Measurements from ENCODE around the gene SLC6A13.

The SLC6A13 gene

DNA sequence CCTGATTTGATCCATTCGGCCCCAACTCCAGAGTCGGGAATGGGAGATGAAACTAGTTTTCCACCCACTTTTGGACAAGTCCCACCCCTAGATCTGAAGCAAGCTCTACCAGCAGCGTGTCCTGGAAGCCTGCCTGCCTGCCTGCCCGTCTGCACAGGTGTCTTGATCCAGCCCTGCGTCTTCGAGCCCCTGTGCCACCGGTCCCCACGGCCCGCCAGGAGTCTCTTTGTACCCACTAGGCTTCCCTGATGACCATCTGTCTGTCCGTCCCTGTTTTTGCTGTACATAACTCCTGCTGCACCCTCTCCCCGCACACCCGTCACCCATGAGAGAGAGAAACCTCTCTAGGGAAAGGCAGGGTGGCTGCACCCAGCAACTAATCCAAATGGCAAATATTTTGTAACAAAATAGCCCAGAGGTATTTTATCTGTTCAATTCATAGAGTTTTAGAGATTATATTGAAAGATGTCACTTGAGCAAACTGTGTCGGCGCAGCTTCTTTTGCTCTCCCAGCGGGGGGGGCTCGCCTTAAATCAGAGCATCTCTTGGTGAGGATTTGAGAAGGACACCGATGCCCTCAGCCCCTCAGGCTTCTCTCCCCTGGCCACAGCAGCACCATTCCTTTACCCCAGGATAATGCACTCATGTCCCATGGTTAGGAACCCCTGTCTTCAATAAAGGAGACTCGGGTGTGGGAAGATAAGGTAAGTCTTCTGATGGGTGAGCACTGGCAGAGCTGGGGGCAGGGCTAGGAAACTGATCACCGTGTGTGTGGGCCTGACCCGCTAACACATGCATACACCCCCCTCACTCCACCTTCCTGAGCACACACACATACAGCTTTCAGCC, 84.4 kb downstream of the SLC6A13 start:
- no peak for DNase-seq (ENCODE audit: low spot score)

DNA sequence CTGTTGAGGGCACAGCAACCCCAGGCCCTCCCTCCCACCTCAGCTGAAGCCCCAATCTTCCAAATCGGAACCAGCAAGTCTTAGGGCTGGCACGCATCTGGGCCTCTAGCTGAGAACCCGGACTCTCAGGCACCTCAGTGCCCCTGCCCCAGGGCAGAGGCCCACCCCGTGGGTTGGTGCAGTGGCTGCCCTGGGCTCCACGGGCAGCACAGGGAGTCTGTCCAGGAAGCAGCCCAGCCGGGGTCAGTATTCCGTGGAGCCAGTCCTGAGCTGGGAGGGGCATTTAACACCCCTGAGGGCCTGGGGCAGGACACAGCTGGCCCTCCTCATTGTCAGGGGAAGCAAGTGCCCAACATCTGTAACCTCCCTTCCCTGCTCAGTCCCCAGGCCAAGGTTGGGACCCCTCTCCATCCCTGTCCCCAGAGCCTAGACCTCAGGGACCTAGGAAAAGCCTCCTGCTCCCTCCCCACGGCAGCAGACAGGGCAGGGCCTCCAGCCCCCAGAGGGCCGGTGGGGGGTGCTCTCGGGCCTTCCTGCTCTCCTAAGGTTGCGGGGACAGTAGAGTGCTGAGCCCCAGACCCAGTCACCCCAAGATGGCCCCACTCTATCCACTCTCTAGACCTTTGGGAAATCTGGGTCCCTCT, 85.2 kb downstream of the SLC6A13 start:
- DNase-seq (ENCODE audit: low spot score), result no peak

DNA sequence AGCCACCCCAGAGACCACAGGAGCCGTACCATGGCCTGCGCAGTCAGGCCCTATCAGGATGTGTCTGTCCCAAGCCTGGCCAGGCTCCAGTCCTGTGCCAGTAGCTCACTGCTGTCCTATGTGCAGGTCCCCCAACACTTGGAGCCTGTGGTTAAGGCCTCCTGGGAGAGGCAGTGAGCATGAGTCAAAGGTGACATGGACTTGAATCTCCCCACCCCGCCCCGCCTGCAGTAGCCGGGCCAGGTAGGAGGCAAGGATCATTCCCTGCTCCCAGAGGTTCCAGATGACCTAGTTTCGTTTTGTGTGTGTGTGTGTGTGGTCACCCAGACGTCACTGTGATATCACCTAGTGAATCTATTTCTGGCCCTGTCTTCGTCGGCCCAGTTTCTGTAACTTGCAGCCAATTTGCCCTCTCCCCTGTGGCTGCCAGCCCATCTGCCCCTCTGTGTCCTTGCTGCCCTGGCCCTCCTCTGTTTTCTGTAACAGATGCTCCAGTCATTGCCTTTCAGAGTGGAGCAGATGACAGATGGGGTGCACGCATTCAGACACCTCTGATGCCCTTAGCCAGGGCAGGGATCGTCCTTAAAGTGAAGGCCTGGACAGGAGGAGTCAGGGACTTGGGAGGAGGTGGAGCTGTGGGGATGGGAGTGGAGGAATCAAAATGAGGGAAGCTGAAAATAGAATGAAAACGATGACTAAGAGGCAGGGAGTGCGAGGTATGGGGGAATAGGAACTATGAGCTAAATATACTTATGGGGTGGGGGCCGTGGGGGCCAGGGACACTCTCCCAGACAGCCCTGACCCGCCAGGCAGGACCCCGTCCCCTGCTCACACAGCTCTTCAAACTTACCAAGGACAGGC, 86.1 kb downstream of the SLC6A13 start:
- no peak for DNase-seq (ENCODE audit: low spot score)

DNA sequence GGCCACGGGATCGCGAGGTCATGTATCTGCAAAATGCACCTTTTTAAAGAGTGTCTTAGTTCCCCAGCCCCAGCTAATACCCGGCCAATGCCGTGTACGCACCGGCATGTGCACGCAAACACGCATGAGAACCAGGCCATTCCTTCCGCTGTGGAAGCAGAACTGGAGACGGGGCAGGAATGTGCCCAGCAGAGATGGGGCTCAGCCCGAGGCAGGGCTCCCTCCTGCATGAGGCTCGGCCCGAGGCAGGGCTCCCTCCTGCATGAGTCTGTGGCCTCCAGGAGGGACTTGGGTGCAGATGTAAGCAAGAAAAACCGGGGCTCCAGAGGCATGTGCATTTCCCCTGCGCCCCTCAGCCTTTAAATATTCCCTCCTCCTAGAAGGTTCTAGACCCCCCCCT, 86.9 kb downstream of the SLC6A13 start:
- no peak for DNase-seq (ENCODE audit: low spot score)

DNA sequence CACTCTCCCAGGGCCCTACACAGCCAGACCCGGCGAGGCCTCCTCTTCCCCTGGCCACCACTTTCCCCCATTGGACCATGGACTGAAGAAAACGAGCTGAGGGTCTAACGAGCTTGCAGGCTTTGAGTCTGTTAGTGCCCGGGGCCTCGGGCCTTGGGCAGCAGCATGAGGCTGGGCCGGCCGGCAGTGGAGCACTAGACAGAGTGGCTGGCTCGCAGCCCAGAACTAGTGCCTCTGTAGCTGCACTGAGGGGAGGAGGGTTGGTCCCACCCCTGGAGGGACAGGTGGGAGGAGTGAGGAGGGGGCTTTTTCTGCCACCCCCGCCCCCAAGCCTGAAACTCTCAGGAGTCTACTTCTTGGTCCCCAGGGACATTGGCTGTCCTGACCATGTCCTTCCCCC, 87.4 kb downstream of the SLC6A13 start:
- no peak for DNase-seq (ENCODE audit: low spot score)

DNA sequence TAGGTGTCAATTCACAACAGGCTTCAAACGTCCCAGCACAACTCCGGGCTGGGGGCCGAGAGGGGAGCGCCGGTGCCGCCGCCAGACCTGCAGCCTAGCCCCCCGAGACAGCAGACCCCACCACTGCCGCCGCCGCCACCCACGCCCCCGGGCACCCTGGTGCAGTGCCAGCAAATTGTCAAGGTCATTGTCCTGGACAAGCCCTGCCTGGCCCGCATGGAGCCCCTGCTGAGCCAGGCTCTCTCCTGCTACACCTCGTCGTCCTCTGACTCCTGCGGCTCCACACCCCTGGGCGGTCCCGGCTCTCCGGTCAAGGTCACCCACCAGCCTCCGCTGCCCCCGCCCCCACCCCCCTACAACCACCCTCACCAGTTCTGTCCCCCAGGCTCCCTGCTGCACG, 88.0 kb downstream of the SLC6A13 start:
- no peak for DNase-seq (ENCODE audit: low spot score)

DNA sequence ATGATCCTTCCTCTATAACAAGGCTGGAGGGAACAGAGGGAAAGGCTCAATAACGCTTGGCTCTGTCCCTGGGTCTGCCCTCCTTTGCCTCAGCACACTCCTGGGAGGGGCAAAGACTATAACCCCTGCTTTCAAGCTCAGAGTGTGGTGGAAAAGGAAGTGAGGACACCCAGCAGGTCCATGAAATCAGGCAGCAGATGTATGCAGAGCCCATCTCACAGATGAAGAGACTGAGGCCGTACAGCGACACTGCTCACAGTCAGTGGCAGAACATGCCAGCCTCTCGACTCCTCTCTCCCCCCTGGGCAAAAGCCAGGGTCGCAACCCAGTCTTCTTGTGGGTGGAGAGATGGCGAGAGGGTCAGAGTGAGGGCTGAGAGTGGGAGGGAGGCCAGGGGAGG, 88.5 kb downstream of the SLC6A13 start:
- no peak for DNase-seq (ENCODE audit: low spot score)

DNA sequence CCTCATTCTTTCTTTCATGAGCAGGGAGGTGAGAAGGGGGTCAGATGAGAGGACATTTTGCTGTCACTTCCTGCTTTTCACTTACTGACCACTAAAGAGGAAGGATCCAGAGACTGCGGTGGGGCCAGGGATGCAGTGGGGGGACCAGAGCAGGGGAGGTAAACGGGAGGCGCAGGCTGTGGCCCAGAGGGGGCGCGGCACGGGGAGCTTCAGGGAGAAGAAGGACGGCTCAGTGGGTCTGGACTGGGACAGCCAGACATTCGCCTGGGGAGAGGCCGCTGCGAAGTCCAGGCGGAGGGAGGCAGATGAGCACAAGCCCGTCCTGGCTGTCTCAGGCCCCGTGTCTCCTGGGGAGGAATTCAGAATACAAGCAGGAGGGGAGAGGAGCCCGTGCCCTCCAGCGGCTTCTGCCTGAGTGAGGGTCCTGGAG, 89.9 kb downstream of the SLC6A13 start:
- DNase-seq (ENCODE audit: low spot score), result no peak

DNA sequence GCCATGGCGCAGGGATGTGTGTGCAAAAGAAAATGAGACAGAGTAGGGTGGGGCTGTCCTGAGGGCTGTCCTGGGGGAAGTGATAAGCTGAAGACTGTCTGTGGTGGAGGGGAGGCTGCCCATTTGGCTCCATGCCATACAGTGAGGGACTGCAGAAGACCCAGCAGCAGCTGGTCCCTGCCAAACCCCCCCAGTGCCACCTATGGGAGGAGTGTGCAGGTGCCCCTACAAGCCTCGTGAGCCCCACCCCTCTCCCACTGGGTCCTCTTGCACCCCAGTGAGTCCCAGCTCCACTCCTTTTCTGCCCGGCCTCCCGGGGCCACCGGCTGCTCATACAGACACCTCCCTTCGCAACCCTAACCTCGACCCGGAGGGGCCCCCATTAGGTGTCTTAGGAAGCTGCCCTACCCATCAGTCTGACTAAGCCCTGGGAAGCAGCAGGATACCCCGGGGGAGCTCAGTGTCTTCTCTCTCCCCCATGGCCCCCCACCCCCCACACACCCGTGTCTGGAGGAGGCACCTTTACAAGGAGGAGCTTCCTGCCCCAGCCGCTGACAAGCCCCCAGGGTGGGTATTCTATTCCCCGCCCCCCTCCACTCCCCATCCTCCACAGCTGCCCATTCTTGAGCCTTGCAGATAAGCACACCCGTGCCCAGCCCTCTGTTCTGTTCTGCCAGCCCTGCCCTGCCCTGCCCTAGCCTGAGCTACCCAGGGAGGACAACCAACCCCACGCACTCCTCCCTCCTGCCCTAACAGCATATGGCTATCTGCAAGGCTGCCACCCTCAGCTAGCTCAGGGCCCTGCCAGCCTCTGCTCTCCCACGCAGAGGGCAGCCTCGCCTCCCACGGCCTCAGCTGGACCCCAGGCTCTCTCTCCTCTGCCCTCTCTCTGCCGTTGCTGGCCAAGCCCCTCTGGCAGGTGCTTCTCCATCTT, 90.6 kb downstream of the SLC6A13 start:
- no peak for DNase-seq (ENCODE audit: low spot score)

DNA sequence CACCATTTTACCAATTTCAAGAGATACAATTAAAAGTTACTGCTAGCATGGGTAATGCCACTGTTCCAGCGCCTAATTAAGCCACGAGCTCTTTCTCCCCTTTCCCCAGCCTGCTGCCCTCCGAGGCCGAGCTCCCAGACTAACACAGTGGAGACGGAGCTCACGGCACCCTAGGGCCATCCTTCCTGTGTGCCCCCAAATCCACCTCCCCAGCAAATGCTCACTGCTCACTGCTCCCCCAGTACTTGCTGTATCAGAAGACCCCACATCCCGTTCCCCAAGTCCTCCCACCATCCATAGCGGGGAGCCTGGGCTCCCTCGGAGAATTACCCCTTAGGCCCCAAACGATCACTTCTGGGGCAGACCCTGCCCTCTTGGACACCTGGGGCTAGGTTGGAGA, 91.4 kb downstream of the SLC6A13 start:
- no peak for DNase-seq (ENCODE audit: low spot score)
